DMS79 treated with DMSO at 0.1 percent for 48 hours (cell line): ENCODE measurements around the gene OR52E6.

Source experiments
- DNase-seq: peaks from one replicate; lab custom pipeline; 2025; lab: John Stamatoyannopoulos, UW

Gene OR52E6

GRCh38 chr11:5841797-5842196 is at the start of gene OR52E6:
Gene OR52E6 (minus strand): TSS chr11:5841897. CDS start chr11:5841897, 0 bp downstream.
- no peak for DNase-seq

- DNase-seq = peak; percentile 2
Observed at GRCh38 chr11:5891216-5891800, 49.6 kb upstream of the OR52E6 start.

GRCh38 chr11:5887661-5888060 is 46.0 kb upstream of the OR52E6 start:
- no peak for DNase-seq

- DNase-seq = no peak
Observed at GRCh38 chr11:5887172-5887571, 45.5 kb upstream of the OR52E6 start.

- no peak for DNase-seq
Observed at GRCh38 chr11:5881756-5882155, 40.1 kb upstream of the OR52E6 start.

GRCh38 chr11:5880329-5880728 is 38.6 kb upstream of the OR52E6 start, which contains the start of gene OR52E4:
Gene OR52E4 (plus strand): TSS chr11:5880629. CDS start chr11:5884293, 3,664 bp downstream.
- DNase-seq = no peak

- DNase-seq = no peak
Observed at GRCh38 chr11:5878564-5878963, 36.9 kb upstream of the OR52E6 start.

- DNase-seq = no peak
Observed at GRCh38 chr11:5865826-5866225, 24.1 kb upstream of the OR52E6 start.

- no peak for DNase-seq
Observed at GRCh38 chr11:5857590-5857989, 15.9 kb upstream of the OR52E6 start, which contains the start of gene OR52E8. Gene OR52E8 (minus strand): TSS chr11:5857690. CDS start chr11:5857690, 0 bp downstream.

- no peak for DNase-seq
Observed at GRCh38 chr11:5851002-5851401, 9.3 kb upstream of the OR52E6 start.

- no peak for DNase-seq
Observed at GRCh38 chr11:5847711-5848110, 6.0 kb upstream of the OR52E6 start.

GRCh38 chr11:5846701-5847100 is 5.0 kb upstream of the OR52E6 start:
- no peak for DNase-seq

GRCh38 chr11:5837695-5838094 is 4.0 kb downstream of the OR52E6 start:
- DNase-seq = no peak

GRCh38 chr11:5833446-5833845 is 8.3 kb downstream of the OR52E6 start:
- DNase-seq = no peak

GRCh38 chr11:5831196-5831829 is 10.4 kb downstream of the OR52E6 start:
- DNase-seq = no peak

- no peak for DNase-seq
Observed at GRCh38 chr11:5818245-5818886, 23.3 kb downstream of the OR52E6 start.

- no peak for DNase-seq
Observed at GRCh38 chr11:5815534-5815933, 26.2 kb downstream of the OR52E6 start.

GRCh38 chr11:5809905-5810795 is 31.5 kb downstream of the OR52E6 start:
- no peak for DNase-seq

GRCh38 chr11:5809122-5809519 is 32.6 kb downstream of the OR52E6 start:
- no peak for DNase-seq

GRCh38 chr11:5808500-5809121 is 33.1 kb downstream of the OR52E6 start, which contains the start of gene OR52N2:
Gene OR52N2 (plus strand): TSS chr11:5808924. CDS start chr11:5820336, 11,412 bp downstream.
- DNase-seq = peak; percentile 11

GRCh38 chr11:5807580-5807979 is 34.1 kb downstream of the OR52E6 start:
- no peak for DNase-seq

GRCh38 chr11:5803982-5804381 is 37.7 kb downstream of the OR52E6 start:
- no peak for DNase-seq
